Measurements from ENCODE around the gene FAM8A1. TPM values are rescaled to one million over a fixed set of nuclear protein-coding genes. Genes with fewer than 3 reads are reported as not detected.

Gene FAM8A1
- total RNA-seq, 4 donors from 2014 or later: 45.1 to 57.1 (median 52.3) TPM

DNA sequence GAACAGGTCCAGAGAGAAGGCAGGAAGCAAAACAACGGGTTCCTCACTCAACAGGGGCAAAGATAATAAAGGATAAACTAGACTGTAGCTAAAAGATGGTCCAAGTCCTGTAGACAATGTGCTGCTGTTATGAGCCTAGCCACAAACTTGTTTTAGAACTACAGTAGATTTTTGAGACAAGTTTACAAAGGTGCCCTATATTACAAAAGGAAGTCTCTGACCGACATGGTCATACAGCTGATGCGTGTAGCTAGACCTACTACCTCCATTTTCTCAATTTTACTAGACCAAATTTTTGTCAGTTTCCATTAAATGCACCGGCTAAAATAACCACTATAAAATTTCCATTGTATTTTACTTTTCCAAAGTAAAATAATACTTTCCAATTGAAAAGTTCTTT lies 11.9 kb downstream of the FAM8A1 start:
- DNase-seq: no peak
- 84 to 90% methylated on average over 4 of the region's 4 CpGs for WGBS, 2 donors
- TF ChIP-seq, protein P1, sequence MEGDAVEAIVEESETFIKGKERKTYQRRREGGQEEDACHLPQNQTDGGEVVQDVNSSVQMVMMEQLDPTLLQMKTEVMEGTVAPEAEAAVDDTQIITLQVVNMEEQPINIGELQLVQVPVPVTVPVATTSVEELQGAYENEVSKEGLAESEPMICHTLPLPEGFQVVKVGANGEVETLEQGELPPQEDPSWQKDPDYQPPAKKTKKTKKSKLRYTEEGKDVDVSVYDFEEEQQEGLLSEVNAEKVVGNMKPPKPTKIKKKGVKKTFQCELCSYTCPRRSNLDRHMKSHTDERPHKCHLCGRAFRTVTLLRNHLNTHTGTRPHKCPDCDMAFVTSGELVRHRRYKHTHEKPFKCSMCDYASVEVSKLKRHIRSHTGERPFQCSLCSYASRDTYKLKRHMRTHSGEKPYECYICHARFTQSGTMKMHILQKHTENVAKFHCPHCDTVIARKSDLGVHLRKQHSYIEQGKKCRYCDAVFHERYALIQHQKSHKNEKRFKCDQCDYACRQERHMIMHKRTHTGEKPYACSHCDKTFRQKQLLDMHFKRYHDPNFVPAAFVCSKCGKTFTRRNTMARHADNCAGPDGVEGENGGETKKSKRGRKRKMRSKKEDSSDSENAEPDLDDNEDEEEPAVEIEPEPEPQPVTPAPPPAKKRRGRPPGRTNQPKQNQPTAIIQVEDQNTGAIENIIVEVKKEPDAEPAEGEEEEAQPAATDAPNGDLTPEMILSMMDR (IDR thresholded peaks at IDR 0.05): no peak
- TF ChIP-seq POLR2A (IDR thresholded peaks at IDR 0.05): no peak
- no peaks in the 10 kb centered on the region for H3K27me3 ChIP-seq
- no peak overlapping the region for H3K27ac ChIP-seq
- H3K9me3 ChIP-seq: no peaks in the 10 kb centered on the region
- H3K4me3 ChIP-seq (replicated peaks in 1 of 3): no peak overlapping the region
- H3K4me1 ChIP-seq: no peaks in the 10 kb centered on the region
- peaks cover 5 to 8% of the 10 kb centered on the region in 2 donors for H3K36me3 ChIP-seq
- intact Hi-C loops (cut with DNase I): no loop called here

DNA sequence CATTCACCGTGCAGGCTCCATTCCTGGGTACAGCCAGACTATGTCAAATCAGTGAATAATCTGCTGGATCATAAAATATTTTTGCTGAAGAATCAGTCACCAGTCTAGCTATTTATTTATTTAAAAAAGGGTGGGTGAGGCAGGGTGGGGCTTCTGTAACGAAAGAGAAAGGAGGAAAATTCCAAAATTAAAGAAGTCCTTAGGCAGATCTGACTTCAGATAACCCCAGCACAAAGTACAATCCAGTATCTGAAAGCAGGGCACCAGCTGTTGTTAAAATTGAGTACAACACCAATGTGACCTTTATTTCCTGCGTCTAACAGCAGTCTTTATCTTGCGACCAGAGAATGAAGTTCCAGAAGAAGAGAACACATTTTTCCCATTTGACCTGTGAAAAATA lies 15.7 kb downstream of the FAM8A1 start:
- H3K4me3 ChIP-seq (replicated peaks in 1 of 3): no peak overlapping the region
- 88 to 92% methylated on average over 4 of the region's 4 CpGs for WGBS, 2 donors
- intact Hi-C loops (cut with DNase I): no loop called here

DNA sequence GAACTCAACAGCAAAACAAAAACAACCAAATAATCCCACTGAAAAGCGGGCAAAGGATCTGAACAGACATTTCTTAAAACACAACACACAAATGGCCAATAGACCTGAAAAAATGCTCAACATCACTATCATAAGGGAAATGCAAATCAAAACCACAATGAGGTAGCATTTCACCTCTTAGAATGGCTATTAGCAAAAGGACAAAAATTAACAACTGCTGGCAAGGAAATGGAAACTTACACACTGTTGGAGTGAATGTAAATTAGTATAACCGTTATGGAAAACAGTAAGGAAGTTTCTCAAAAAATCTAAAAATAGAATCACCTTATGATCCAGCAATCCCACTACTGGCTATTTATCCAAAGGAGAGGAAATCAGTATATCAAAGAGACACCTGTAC lies 20.9 kb downstream of the FAM8A1 start:
- H3K27me3 ChIP-seq: no peaks in the 10 kb centered on the region
- 84 to 86% methylated on average over 2 of the region's 2 CpGs for WGBS, 2 donors
- H3K9me3 ChIP-seq: no peaks in the 10 kb centered on the region
- H3K36me3 ChIP-seq: peaks cover 14 to 19% of the 10 kb centered on the region in 2 donors
- DNase-seq: no peak
- peaks cover 0 to 5% of the 10 kb centered on the region in 2 donors for H3K4me1 ChIP-seq
- H3K4me3 ChIP-seq (replicated peaks in 1 of 3): no peak overlapping the region
- no peak overlapping the region for H3K27ac ChIP-seq
- TF ChIP-seq, protein P1 (IDR thresholded peaks at IDR 0.05): no peak
- TF ChIP-seq POLR2A (IDR thresholded peaks at IDR 0.05): no peak
- intact Hi-C loops (cut with DNase I): no loop called here

More for the DNA sequence above, 15.7 kb downstream of the FAM8A1 start:
- TF ChIP-seq, protein P1 (IDR thresholded peaks at IDR 0.05): no peak
- no peak for TF ChIP-seq POLR2A (IDR thresholded peaks at IDR 0.05)
- no peaks in the 10 kb centered on the region for H3K9me3 ChIP-seq
- DNase-seq: no peak
- no peaks in the 10 kb centered on the region for H3K27me3 ChIP-seq
- no peaks in the 10 kb centered on the region for H3K4me1 ChIP-seq
- H3K27ac ChIP-seq: no peak overlapping the region
- H3K36me3 ChIP-seq: peaks cover 0 to 8% of the 10 kb centered on the region in 2 donors

DNA sequence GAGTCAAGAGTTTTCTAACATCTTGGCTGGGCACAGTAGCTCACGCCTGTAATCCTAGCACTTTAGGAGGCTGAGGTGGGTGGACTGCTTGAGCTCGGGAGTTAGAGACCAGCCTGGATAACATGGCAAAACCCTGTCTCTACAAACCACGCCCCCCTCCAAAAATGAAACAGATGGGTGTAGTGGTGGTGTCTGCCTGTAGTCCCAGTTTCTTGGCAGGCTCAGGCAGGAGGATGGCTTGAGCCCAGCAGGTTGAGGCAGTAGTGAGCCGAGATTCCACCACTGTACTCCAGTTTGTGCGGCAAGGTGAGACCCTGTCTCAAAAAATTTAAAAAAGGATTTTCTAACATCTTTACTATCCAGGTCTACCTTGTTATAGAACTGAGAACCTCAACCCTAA lies 22.0 kb downstream of the FAM8A1 start:
- no peaks in the 10 kb centered on the region for H3K27me3 ChIP-seq
- peaks cover 14 to 20% of the 10 kb centered on the region in 2 donors for H3K36me3 ChIP-seq
- peak in 1 of 2 donors; percentile 5 for DNase-seq
- no peak overlapping the region for H3K27ac ChIP-seq
- intact Hi-C loops (cut with DNase I): no loop called here
- H3K4me1 ChIP-seq: peaks cover 0 to 5% of the 10 kb centered on the region in 2 donors
- WGBS, 2 donors: 91 to 94% methylated on average over 5 of the region's 5 CpGs
- TF ChIP-seq POLR2A (IDR thresholded peaks at IDR 0.05): no peak
- TF ChIP-seq, protein P1 (IDR thresholded peaks at IDR 0.05): no peak
- no peaks in the 10 kb centered on the region for H3K9me3 ChIP-seq
- H3K4me3 ChIP-seq (replicated peaks in 1 of 3): no peak overlapping the region

DNA sequence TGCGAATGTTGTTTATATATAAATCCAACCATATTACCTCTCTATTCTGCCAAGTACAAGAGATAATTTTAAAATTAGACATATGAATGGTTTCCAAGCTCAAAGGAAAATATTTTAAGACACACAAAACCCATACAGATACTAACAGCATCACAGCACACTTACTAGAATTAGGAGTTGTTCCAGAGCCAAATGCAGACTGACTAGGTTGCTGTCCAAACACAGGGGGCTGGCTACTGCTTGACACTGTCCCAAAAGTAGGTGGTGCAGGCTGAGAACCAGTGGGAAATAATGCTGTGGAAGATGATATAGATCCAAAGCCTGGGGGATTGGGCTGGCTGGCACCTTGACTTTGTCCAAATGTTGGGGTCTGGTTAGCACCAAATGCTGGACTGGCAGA lies 24.3 kb downstream of the FAM8A1 start:
- WGBS, 2 donors: 73 to 86% methylated on average over 1 of the region's 1 CpG
- Histone ChIP-seq H3K9me3 (no peaks in the 10 kb centered on the region), H3K4me1 (peaks cover 5% of the 10 kb centered on the region in 2 donors), H3K27ac (no peak overlapping the region), H3K36me3 (peaks cover 11 to 20% of the 10 kb centered on the region in 2 donors), H3K27me3 (no peaks in the 10 kb centered on the region), H3K4me3 (replicated peaks in 1 of 3) (no peak overlapping the region)
- DNase-seq: no peak
- intact Hi-C loops (cut with DNase I): no loop called here
- TF ChIP-seq POLR2A (IDR thresholded peaks at IDR 0.05): no peak
- TF ChIP-seq, protein P1 (IDR thresholded peaks at IDR 0.05): no peak
